GM18526 (cell line): Measurements from ENCODE around the gene KDM8.

ENCODE experiments used
- POLR2A ChIP-seq: IDR thresholded peaks from 3 replicates; pipeline ENCODE4 v1.6.1; 2011; ENCODE audit not compliant: insufficient read length; ENCODE audit errors: extremely low read depth

KDM8 gene

DNA sequence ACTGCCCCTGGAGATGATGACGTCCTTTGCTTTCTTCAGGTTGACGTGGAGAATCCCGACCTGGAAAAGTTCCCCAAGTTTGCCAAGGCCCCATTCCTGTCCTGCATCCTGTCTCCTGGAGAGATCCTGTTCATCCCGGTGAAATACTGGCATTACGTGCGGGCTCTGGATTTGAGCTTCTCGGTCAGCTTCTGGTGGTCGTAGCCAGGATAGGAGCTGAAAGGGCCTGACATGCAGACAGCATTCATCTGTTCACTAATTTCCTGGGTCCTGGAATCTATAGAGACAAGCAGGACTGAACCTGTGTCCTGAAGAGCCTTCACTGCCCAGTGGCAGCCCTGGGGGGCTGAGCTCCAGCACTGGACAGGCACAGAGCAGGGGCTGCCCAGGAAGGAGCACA is 17.2 kb downstream of the KDM8 start:
- TF ChIP-seq POLR2A, result no peak

DNA sequence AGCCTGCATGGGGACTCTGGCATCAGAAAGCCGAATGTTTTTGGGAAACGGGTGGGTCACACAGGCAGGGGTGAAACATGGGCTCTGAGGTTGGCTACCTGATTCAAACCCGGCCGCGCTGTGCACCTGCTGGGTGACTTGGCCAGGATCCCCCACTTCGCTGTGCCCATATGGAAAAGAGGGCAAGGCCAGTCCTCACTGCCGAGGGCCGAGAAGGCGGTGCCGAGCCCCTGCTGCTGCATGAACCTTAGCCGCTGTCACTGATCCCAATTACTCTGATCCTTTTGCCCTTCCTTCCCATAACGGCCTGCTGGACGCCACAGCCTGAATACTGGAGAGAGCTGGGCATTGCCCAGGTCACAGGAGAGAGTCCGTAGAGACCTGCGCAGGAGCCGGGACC is 17.7 kb downstream of the KDM8 start:
- no peak for TF ChIP-seq POLR2A

DNA sequence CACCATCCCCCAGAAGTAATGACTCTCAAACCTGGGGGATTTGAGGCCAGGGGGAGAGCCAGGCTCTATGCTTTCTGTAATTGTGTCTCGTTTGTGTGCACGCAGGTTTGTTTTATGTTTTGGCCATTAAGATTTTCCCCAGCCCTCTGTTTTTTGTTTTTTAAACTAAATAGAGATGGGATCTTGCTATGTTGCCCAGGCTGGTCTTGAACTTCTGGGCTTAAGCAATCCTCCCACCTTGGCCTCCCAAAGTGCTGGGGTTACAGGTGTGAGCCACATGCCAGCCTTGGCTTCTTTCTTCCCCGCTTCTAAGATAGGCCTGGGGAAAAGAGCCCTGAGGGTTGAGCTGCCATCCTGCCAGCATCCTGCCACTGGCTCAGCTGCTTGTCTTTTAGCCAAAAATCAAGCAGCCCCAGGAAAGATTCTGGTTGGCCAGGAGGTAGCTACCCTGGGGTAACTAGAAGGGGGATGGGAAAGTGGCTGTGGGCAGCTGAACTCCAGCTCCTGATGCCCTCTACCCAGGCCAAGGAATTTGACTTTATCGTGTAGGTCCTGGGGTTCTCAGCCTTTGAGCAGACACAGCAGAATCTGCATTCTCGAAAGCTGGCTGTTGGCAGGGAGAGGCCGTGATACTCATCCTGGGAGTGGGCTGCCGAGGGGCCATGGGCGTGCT is 18.4 kb downstream of the KDM8 start:
- TF ChIP-seq POLR2A, result no peak

DNA sequence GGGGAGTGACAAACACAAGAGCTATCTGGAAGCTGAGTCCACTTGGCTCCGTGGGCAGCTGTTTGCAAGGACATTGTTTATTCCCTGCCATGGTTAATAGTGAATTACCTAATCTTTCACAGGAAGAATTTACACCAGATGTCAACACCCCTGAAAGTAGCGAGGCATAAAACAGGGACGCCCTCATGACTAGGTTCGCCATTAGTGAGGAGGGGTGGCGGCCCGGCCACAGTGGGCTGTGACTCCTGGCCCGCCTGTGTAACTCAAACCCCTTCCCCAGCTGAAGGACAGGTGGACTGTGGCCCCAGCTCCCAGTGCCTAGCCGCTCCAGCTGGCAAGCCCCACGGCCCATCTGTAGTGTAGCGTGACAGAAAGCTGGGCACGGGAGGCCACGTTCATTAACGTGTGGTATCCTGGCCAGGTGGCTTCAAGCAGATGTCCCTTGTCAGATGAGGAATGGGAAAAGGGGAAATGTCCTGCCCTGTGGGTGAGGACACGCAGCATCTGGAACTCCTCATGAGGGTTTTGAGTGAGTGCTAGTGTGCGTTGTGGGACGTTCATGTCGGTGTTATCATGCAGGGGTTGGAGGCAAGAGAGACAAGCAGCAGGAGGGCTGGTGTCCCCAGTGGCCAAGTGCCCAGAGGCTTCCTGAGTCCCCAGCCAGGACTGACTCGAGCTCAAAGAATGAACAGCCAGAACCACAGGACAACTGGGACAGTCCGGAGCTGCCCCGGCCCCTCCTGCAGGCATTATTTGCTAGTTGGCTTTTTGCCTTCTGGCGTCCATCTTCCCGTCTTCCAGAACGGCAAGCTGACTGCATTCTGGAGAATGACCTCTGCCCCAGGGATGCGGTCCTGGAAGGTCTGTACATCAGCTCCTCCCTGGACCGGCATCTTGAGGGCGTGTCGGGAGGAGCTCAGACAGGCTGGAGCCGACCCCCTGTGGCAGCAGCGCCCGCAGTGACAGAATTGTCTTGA is 19.2 kb downstream of the KDM8 start:
- no peak for TF ChIP-seq POLR2A

DNA sequence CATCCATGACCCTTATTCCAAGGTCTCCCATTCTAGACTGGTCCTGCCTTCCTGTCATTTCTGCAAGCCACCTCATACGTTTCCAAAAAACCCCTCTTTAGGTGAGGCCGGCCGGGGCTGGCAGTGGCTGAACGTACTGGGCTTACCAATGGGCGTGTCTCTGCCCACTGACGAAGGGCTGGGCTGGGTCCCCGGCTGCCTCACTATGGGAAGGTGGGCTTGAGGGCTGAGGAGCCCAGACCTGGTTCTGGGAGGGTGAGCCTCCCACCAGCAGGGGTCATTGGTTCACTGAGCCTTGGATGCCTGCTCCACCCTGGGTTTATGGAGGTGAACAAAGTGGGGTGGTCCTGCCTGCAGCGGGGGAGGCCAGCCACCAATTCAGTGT is 19.9 kb downstream of the KDM8 start:
- TF ChIP-seq POLR2A, result no peak

DNA sequence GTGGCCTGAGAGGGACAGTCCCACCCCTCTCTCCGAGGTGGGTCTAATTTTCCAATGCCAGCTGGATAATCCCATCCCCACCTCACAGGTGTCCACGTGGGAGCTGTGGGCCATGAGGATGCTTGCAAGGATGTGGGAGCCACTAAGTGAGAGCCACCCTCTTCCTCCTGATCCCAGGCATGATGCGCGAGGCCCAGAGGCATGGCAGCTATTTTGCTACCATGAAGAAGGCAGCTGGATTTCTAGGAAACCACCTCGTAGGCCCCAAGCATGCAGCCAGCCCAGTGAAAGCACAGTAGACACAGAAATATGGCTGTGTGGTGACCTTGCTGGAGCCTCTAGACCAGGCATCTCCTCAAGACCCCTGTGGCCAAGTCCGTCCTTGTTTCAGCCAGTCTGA is 20.4 kb downstream of the KDM8 start:
- no peak for TF ChIP-seq POLR2A

DNA sequence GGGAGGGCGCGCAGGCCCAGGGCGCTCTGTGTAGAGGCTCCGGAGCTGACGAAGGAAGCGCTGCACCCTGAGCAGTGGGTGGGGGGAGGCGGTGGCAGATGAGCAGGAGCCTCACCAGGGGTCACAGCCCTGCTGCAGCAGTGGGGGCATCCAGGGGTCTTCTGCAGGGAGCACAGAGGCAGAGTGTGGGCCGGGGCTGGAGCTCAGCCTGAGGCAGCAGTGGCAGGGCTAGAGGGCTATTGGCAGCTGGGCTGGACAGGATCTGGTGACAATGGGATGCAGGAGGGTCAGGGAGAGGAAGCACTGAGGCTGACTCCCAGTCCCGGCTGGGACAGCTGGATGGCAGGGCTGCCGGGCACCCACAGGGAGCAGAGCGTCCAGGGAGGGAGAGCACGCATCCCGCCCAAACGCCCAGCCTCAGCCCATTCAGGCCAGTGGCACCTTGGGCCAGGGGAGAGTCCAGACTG is 21.0 kb downstream of the KDM8 start:
- no peak for TF ChIP-seq POLR2A

DNA sequence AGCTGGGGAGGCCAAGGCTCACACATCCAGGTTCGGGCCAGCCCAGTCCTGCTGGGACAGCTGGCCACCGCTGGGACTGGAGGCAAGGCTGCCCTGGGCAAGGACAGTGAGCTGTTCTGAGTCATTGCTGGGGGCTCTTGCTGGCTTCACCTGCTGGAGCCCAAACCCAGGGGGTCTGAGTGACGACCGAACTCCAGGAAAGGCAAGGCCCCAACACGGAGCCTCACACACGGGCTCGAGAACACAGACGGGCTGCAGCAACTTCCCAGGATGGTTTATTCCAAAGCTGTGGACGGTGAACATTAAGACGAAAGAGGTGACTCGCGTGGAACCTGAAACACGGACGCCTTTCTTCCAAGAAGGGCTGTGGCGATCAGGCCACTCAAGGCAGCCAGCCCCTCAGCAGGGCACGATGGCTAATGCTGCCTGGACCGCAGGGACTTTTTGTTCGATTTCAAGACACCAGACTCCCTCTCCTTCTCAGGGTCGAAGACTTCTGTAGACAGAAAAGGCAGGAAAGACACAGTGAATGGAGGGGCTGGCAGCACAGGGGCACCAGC is 21.5 kb downstream of the KDM8 start:
- no peak for TF ChIP-seq POLR2A

DNA sequence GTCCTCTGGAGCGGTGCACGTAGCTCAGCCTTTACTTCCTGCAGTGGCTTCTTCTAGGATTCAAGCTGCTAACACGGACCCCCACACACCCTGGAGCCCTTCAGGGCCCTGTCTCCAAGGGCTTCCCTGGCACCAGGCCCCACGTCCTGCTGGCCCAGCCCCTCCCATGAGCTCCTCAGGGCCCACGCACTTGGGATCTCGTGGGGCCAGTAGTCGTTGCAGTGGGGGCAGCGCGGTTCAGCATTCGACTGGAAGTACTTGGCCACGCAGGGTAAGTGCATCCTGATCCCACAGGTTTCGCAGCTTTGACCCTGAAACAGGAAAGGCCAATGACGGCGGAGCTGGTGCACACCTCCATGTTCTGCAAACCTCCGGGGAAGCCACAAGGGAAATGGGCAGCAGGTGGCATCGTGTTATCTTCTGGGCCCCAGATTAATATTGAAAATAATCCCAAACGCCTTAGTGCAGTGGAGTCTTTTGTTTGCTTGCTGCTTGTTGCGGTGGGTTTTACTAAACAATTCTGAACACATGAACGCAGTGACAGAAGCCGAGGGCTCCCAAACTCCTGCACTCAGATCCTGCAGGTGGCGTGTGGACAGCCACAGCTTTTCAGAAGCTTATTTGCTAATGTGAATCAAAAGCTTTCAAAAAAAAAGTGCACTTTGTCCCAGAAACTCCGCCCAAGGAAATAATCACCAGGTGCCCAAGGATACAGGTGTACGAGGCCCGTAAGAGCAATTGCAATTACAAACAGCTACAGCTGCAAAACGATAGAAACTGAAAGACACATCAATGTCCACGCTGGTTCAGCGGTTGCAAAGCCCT is 22.4 kb downstream of the KDM8 start:
- TF ChIP-seq POLR2A, result no peak

DNA sequence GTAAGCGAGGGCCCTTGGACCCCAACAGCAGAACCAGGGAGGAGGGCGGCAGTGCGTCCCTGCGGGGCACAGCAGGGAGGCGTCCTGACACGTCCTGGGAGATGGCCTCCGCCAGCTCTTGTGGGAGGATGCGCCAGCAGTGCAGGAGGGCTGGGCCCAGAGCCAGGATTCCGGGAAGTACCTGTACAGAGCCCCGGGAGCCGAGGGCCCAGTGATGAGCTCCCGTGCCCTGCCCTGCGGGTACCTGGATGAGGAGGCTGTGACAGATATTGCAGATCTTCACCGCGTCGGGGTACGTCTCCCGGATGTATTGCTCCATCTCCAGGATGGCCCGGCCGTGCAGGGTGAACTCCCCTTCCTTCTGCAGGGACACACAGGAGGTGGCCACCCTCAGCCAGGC is 23.1 kb downstream of the KDM8 start:
- TF ChIP-seq POLR2A, result no peak

DNA sequence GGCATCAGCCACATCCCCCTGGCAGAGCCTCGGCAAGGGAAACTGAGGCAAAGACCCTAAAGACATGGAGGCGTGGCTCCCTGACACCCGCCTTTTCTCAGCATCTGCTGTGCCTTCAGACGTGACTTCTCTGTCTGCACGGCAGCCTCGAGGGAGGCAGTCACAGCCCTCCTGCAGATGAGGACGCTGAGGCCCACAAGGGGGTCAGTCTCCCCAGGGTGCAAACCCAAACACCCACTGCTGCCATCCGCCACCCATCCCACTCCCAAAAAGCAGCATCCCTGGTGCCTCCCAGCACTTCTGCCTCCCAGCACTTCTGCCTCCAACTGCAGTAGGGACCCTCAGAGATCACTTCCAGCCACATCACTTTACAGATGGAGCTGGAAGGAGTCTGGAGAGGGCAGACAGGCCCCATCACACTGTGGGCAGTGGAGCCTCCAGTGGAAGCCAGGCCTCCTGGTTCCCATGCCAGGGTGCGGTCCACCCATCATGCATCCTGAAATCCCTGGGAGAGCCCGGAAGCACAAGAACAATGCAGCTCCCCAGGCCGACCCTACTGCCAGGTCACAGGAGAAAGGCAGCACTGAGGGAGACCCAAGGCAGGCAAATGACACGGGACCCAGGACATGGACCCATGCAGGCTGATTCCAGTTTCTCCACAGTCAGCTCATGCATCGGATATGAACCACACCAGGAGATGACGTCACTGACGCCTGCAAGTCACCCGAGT is 23.8 kb downstream of the KDM8 start:
- TF ChIP-seq POLR2A, result no peak

DNA sequence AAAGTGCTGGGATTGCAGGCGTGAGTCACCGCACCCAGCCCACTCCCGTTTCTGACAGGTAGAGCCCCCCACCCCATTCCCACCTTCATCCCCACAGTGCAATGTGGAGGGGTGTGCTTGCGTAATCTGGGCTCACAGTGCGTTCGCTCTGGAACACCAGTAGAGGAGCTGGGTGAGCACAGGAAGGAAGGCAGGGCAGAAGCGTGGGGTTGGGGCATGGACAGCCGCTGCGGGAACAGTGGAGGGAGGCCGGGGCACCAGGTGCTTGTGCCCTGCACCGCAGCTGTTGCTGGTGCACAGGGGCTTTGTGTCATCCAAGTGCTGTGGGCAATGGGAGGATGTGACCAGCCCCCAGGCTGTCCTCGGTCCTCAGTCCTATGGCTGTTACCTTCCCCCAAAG is 24.7 kb downstream of the KDM8 start:
- no peak for TF ChIP-seq POLR2A

DNA sequence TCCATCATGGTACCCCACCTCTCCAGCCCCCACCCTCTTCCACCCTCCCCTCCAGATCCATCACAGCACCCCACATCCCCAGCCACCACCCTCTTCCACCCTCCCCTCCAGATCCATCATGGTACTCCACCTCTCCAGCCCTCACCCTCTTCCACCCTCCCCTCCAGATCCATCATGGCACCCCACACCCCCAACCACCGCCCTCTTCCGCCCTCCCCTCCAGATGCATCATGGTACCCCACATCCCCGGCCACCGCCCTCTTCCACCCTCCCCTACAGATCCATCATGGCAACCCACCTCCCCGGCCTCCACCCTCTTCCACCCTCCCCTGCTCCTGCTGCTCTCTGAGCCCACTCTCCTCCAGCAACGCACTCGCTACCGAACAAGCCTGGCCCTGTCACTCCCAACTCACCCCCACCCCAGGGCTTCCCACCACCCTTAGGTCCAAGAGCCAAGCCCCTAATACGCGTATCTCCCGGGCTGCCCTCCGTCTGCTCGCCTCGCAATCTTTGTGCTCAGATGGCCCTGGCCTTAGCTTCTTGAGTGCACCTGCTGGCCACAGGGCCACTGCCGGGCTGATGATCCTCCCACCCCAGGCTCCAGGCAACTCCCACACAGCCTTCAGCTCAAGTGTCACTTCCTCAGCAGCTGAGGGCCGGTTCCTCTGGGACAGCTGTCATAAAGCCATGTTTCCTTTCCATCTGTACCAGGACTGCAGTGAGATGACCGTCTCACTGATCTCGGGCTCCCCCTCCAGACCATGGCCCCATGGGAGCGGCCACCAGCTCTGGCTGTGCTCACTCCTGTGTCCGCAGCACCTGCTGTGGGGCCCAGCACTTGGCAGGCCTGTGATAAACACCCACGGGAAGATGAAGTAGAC is 25.5 kb downstream of the KDM8 start:
- TF ChIP-seq POLR2A, result no peak

DNA sequence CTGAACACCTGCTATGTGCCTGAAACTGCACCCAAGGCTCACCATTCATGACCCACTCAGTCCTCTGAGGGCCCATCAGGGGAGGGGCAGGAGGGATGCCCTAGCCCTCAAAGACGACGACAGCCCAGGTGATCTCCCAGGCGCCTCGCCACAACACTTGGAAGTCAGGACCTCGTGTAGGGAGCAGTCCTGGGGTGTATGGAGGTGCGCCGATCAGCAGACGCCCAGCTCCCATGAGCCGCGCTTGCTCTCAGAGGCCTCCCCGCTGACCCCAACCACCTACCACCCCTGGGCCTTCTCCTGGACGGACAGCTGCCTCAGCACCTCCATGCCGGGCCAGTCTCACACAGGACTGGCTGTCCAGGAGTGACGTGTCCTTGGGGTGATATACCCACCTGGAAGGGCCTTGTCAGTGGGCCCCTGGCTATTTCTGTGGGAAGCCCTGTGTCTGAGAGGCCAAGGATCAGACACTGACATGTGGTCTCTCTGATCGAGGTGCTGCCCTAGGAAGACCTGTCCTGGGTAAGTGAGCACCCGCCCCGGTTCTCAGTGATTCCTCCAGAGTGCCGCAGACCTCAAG is 26.7 kb downstream of the KDM8 start:
- no peak for TF ChIP-seq POLR2A

DNA sequence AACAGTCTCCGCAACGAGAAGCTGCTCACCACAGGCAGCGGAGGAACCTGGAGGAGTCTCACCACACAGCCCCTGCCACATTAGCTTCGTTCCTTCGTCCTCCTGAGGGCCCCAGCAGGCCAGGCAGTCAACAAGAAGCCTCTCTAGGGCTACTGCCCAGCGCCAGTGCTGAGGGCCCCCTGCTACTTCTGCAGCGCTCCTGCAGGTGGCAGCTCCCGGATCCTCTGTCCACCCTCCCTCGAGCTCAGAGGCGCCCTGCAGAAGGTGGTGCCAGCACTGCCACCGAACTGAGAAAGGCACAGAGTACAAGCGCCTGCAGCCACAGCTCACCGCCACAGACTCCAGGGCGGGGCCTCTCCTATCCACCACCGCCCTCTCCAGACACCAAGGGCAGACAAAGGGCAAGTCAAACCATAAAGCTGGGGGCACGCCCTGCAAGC is 27.3 kb downstream of the KDM8 start:
- no peak for TF ChIP-seq POLR2A
